ENCODE results near the gene CEP95. TPM values are rescaled to one million over a fixed set of nuclear protein-coding genes. Genes with fewer than 3 reads are reported as not detected.
"Not testable (repeated sequence)": the region's sequence is repeated elsewhere in the genome, so short reads cannot be mapped to it uniquely, and the experiment has no call there.

Gene CEP95, protein sequence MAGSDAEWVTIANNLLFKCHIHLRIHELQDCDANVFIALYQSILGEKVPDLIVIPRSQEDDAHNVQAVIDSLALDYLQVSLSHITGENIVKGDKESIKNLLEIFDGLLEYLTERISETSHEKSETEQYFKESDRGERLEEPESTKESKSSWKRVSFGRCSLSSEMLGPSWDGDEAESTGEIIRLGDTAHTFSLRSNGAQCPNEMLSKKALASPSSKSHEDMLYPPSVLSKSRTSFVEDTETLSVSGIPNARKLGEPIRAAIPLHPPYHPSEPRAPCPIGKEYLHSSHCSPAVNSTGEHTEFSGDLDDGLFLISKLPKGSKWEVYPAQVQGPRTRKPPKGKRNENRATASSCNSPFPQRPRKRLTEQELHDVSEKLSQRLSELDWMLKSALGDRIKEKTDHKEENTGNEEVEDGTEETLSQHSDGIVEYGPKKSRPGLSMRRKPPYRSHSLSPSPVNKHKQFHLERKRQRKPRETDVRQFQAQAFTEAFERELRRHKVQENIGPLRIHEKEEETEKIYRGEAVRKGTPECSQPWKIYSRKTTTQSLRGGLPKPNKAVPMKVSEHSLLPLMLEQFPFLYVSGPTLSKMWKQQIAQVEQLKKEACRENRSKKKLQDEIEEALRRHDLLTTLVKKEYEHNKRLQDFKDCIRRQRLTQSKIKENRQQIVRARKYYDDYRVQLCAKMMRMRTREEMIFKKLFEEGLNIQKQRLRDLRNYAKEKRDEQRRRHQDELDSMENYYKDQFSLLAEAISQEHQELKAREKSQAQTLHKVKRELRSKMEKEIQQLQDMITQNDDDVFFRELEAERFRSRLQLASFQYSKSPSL
- total RNA-seq (100 to 1,000 TPM; 130 to 143 TPM), total RNA-seq (98.7 to 107 reads per million in 2 donors)

GRCh38 chr17:64506576-64507412 lies at the start of gene CEP95:
Gene CEP95 (plus strand): TSS chr17:64506977. CDS start chr17:64507098, 121 bp downstream.
- Mint-ChIP-seq H3K27me3 (no peaks in the 10 kb centered on the region), H3K4me3 (peak within 1 kb of the TSS; percentile 99), H3K4me1 (peaks cover 55% of the 10 kb centered on the region), H3K27ac (peak within 1 kb of the TSS; percentile 100), H3K36me3 (ENCODE audit: low read depth) (peaks cover 17% of the 10 kb centered on the region)
- ATAC-seq (peak; percentile 70), DNase-seq (peak; percentile 83 to 91 (median 87))
- H3K9me3 ChIP-seq (ENCODE audit: control insufficient read depth, low read length, poor library complexity, severe bottlenecking), result no peaks in the 10 kb centered on the region

DNA sequence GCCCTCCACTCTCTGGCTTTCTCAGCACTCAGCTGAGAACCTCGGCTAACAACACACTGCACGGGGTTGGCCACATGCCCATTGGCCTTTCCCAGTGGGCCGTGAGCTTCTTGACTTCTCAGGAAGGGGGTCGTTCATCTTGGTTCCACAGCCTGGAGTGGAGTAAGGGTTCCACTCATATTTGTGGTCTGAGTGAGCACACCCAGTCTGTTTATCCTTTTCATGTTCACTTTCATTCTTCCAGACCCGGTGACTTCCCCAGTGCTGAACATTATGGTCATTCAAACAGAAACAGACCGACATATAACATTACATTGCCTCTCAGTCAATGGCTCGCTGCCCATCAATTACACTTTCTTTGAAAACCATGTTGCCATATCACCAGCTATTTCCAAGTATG lies 49.6 kb upstream of the CEP95 start:
- H3K9me3 ChIP-seq (ENCODE audit: control insufficient read depth, low read length, poor library complexity, severe bottlenecking), result no peaks in the 10 kb centered on the region
- Mint-ChIP-seq H3K27me3 (peaks cover 8% of the 10 kb centered on the region), H3K27ac (peak overlapping the region; percentile 74), H3K4me3 (no peak overlapping the region), H3K4me1 (peaks cover 18% of the 10 kb centered on the region), H3K36me3 (ENCODE audit: low read depth) (no peaks in the 10 kb centered on the region)
- ATAC-seq (no peak), DNase-seq (no peak)

DNA sequence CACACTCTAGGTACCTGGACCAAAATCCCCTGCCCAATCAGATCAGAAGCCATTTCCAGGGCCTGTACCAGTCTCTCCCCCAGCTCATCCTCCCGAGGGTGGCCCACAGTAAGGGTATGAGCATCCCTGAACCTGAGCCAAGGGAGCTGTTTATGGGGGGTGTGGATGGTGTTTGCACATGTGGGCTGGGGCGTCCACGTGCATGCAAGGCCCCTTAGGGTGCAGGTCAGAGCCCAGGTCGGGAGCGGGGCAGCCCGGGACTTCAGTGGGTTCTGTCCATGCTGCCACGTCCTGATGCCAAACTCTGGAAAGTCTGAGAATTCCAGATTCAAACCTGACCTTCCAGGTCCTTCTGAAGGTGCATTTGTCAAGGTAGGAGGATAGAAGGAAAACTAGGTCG lies 48.0 kb upstream of the CEP95 start:
- ATAC-seq, result no peak
- H3K4me1 Mint-ChIP-seq, result peaks cover 18% of the 10 kb centered on the region
- H3K9me3 ChIP-seq (ENCODE audit: control insufficient read depth, low read length, poor library complexity, severe bottlenecking), result no peaks in the 10 kb centered on the region
- H3K4me3 Mint-ChIP-seq, result no peak overlapping the region
- H3K36me3 Mint-ChIP-seq (ENCODE audit: low read depth), result no peaks in the 10 kb centered on the region
- no peak overlapping the region for H3K27ac Mint-ChIP-seq
- no peak for DNase-seq
- peaks cover 10% of the 10 kb centered on the region for H3K27me3 Mint-ChIP-seq

DNA sequence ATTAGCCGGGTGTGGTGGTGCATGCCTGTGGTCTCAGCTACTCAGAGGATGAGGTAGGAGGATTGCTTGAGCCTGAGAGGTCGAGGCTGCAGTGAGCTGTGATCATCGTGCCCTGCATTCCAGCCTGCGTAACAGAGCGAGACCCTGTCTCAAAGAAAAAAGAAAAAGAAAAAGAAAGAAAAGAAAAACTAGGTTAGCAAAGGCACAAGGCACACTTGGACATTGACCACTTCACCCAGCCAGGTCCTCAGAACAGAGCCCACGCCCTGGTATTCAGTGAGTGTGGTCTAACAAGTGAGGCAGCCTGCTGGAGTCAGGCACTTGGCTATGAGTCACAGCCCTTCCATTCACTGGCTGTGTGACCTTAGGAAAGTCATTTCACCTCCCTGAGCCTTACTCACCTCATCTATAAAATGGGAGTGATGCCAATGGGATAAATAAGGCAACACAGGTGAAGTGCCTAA lies 47.5 kb upstream of the CEP95 start:
- Mint-ChIP-seq H3K4me1 (peaks cover 18% of the 10 kb centered on the region), H3K27ac (no peak overlapping the region), H3K4me3 (no peak overlapping the region), H3K36me3 (ENCODE audit: low read depth) (no peaks in the 10 kb centered on the region), H3K27me3 (peaks cover 10% of the 10 kb centered on the region)
- no peak for DNase-seq
- H3K9me3 ChIP-seq (ENCODE audit: control insufficient read depth, low read length, poor library complexity, severe bottlenecking), result no peaks in the 10 kb centered on the region
- no peak for ATAC-seq

DNA sequence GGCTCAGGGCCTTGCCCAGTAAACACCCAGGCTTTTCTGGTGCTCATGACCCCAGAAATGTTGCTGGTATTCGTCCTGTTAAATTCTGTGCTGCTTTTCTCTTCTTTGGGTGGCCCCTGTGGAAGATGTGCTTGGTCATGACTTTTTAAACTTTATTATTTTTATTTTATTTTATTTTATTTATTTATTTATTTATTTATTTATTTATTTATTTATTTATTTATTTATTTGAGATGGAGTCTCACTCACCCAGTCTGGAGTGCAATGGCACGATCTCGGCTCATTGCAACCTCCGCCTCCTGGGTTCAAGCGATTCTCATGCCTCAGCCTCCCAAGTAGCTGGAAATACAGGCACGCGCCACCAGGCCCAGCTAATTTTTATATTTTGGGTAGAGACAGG lies 47.0 kb upstream of the CEP95 start:
- not testable (repeated sequence) for H3K36me3 Mint-ChIP-seq (ENCODE audit: low read depth); DNase-seq; ATAC-seq; H3K27ac Mint-ChIP-seq; H3K9me3 ChIP-seq (ENCODE audit: control insufficient read depth, low read length, poor library complexity, severe bottlenecking); H3K4me3 Mint-ChIP-seq
- Mint-ChIP-seq H3K27me3 (peaks cover 10% of the 10 kb centered on the region), H3K4me1 (peaks cover 18% of the 10 kb centered on the region)

DNA sequence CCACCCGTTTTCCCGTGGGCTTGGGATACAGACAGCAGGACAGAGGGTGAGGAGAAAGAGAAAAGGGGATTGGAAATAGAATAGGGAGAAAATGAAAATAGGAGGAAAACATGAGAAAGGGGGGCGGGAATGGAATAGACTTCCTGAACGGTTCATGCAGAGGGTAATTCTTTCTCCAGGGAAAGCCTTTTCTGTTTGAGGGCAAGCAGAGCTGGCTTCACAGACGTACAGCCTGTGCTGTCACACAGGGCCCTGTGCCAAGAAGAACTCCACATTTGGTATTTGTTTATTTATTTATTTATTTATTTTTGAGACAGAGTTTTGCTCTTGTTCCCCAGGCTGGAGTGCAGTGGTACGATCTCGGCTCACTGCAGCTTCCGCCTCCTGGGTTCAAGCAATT lies 45.8 kb upstream of the CEP95 start:
- H3K4me1 Mint-ChIP-seq, result peaks cover 15% of the 10 kb centered on the region
- DNase-seq (no peak), ATAC-seq (no peak)
- no peak overlapping the region for H3K4me3 Mint-ChIP-seq
- no peaks in the 10 kb centered on the region for H3K36me3 Mint-ChIP-seq (ENCODE audit: low read depth)
- peaks cover 14% of the 10 kb centered on the region for H3K27me3 Mint-ChIP-seq
- H3K9me3 ChIP-seq (ENCODE audit: control insufficient read depth, low read length, poor library complexity, severe bottlenecking), result no peaks in the 10 kb centered on the region
- H3K27ac Mint-ChIP-seq, result no peak overlapping the region

GRCh38 chr17:64461788-64462187 lies 45.0 kb upstream of the CEP95 start:
- H3K9me3 ChIP-seq (ENCODE audit: control insufficient read depth, low read length, poor library complexity, severe bottlenecking), result no peaks in the 10 kb centered on the region
- Mint-ChIP-seq H3K27ac (no peak overlapping the region), H3K4me3 (no peak overlapping the region), H3K36me3 (ENCODE audit: low read depth) (no peaks in the 10 kb centered on the region), H3K4me1 (peaks cover 9% of the 10 kb centered on the region), H3K27me3 (peaks cover 17% of the 10 kb centered on the region)
- ATAC-seq (no peak), DNase-seq (no peak)

GRCh38 chr17:64466019-64466735 lies 40.6 kb upstream of the CEP95 start:
- no peaks in the 10 kb centered on the region for H3K9me3 ChIP-seq (ENCODE audit: control insufficient read depth, low read length, poor library complexity, severe bottlenecking)
- peaks cover 17% of the 10 kb centered on the region for H3K27me3 Mint-ChIP-seq
- no peak for ATAC-seq
- peaks cover 2% of the 10 kb centered on the region for H3K36me3 Mint-ChIP-seq (ENCODE audit: low read depth)
- H3K27ac Mint-ChIP-seq, result no peak overlapping the region
- peaks cover 3% of the 10 kb centered on the region for H3K4me1 Mint-ChIP-seq
- no peak overlapping the region for H3K4me3 Mint-ChIP-seq
- no peak for DNase-seq

DNA sequence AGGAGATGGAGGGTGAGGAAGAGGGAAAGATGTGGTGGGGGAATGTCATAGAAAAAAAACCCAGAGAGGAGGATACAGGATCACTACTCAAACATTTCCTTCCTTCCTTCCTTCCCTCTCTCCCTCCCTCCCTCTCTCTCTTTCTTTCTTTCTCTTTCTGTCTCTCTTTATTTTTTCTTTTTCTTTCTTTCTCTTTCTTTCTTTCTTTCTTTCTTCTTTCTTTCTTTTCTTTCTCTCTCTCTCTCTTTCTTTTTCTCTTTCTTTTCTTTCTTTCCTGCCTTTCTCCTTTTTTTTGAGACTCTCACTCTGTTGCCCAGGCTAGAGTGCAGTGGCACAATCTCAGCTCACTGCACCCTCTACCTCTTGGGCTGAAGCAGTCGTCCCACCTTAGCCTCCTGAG lies 39.9 kb upstream of the CEP95 start:
- H3K36me3 Mint-ChIP-seq (ENCODE audit: low read depth); H3K4me3 Mint-ChIP-seq; H3K9me3 ChIP-seq (ENCODE audit: control insufficient read depth, low read length, poor library complexity, severe bottlenecking); H3K4me1 Mint-ChIP-seq; ATAC-seq; DNase-seq; H3K27ac Mint-ChIP-seq: not testable (repeated sequence)
- peaks cover 12% of the 10 kb centered on the region for H3K27me3 Mint-ChIP-seq

DNA sequence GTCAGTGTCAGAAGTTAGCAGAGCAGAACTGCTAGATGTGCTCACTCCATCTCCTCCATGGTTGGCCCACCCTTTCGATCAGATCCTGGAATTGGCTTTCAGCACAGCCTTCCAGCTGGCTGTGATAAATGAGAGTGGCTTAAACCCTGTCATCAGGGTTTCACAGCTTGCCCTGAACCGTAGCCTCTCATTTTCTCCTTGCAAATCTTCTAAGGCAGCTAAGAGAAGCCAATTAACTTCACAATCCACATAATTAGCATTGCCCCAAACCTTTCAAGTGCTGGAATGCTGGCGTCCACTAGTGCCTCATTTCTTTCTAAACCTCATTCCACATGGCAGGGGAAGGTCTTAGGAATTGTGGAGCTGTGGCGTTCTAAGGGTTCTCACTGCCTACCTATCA lies 36.2 kb upstream of the CEP95 start:
- Mint-ChIP-seq H3K4me3 (no peak overlapping the region), H3K4me1 (no peaks in the 10 kb centered on the region), H3K36me3 (ENCODE audit: low read depth) (peaks cover 2% of the 10 kb centered on the region), H3K27ac (no peak overlapping the region), H3K27me3 (peaks cover 6% of the 10 kb centered on the region)
- H3K9me3 ChIP-seq (ENCODE audit: control insufficient read depth, low read length, poor library complexity, severe bottlenecking), result no peaks in the 10 kb centered on the region
- ATAC-seq (no peak), DNase-seq (no peak)

DNA sequence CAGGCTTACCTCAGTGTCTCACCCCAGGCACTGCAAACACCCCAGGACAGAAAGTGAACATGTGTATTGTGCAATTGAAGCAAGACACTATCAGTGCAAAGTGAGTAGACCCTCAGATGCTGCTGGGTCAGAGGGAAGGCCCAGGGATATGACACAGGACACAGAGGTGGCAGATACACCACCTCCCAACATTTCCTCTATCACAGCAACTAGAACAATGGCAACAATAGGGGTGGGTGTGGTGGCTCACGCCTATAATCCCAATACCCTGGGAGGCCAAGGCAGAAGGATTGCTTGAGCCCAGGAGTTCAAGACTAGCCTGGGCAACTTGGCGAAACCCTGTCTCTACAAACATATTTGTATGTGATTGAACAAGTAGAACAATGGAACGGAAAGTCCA lies 35.3 kb upstream of the CEP95 start:
- H3K4me1 Mint-ChIP-seq, result no peaks in the 10 kb centered on the region
- no peak overlapping the region for H3K4me3 Mint-ChIP-seq
- H3K27me3 Mint-ChIP-seq, result no peaks in the 10 kb centered on the region
- no peak overlapping the region for H3K27ac Mint-ChIP-seq
- ATAC-seq, result no peak
- DNase-seq, result no peak
- H3K9me3 ChIP-seq (ENCODE audit: control insufficient read depth, low read length, poor library complexity, severe bottlenecking), result no peaks in the 10 kb centered on the region
- peaks cover 2% of the 10 kb centered on the region for H3K36me3 Mint-ChIP-seq (ENCODE audit: low read depth)

DNA sequence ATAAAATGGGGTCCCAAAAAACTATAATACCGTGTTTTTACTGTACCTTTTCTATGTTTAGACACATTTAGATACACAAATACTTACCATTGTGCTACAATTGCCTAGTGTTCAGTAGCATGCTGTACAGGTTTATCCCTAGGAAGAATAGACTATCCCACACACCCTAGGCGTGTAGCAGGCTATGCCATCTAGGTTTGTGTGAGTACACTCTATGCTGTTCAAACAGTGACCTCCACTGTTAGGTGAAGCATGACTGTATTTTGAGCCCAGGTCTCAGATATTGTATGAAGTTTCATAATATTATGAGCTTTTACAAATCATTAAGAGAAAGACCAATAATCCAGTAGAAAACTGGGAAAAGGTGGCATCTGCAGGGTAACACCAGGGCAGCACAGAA lies 34.2 kb upstream of the CEP95 start:
- Mint-ChIP-seq H3K27ac (no peak overlapping the region), H3K4me1 (no peaks in the 10 kb centered on the region), H3K27me3 (no peaks in the 10 kb centered on the region), H3K4me3 (no peak overlapping the region), H3K36me3 (ENCODE audit: low read depth) (no peaks in the 10 kb centered on the region)
- H3K9me3 ChIP-seq (ENCODE audit: control insufficient read depth, low read length, poor library complexity, severe bottlenecking), result no peaks in the 10 kb centered on the region
- DNase-seq, result no peak
- ATAC-seq, result no peak
